ENCODE data around the gene PSD4.

Gene PSD4

GRCh38 chr2:113223813-113224212 is 50.0 kb downstream of the PSD4 start:
- no peak for DNase-seq (ENCODE audit: low read depth in 2 of 2)

- DNase-seq (ENCODE audit: low read depth in 2 of 2): no peak
Observed at GRCh38 chr2:113224647-113225236, 51.0 kb downstream of the PSD4 start.

GRCh38 chr2:113225263-113226259 is 51.8 kb downstream of the PSD4 start:
- no peak for DNase-seq (ENCODE audit: low read depth in 2 of 2)

- DNase-seq (ENCODE audit: low read depth in 2 of 2): no peak
Observed at GRCh38 chr2:113226462-113226861, 52.7 kb downstream of the PSD4 start.

GRCh38 chr2:113227290-113227689 is 53.5 kb downstream of the PSD4 start:
- DNase-seq (ENCODE audit: low read depth in 2 of 2): no peak

- no peak for DNase-seq (ENCODE audit: low read depth in 2 of 2)
Observed at GRCh38 chr2:113227698-113228097, 53.9 kb downstream of the PSD4 start.

GRCh38 chr2:113228351-113228750 is 54.6 kb downstream of the PSD4 start:
- DNase-seq (ENCODE audit: low read depth in 2 of 2): no peak

GRCh38 chr2:113228991-113229716 is 55.4 kb downstream of the PSD4 start:
- DNase-seq (ENCODE audit: low read depth in 2 of 2): no peak

GRCh38 chr2:113229795-113230194 is 56.0 kb downstream of the PSD4 start:
- DNase-seq (ENCODE audit: low read depth in 2 of 2): no peak

GRCh38 chr2:113230531-113230930 is 56.8 kb downstream of the PSD4 start:
- no peak for DNase-seq (ENCODE audit: low read depth in 2 of 2)

GRCh38 chr2:113231064-113231463 is 57.3 kb downstream of the PSD4 start:
- no peak for DNase-seq (ENCODE audit: low read depth in 2 of 2)

GRCh38 chr2:113232123-113232522 is 58.4 kb downstream of the PSD4 start:
- DNase-seq (ENCODE audit: low read depth in 2 of 2): no peak

- DNase-seq (ENCODE audit: low read depth in 2 of 2): no peak
Observed at GRCh38 chr2:113232740-113233139, 59.0 kb downstream of the PSD4 start.

GRCh38 chr2:113233593-113234550 is 60.1 kb downstream of the PSD4 start:
- no peak for DNase-seq (ENCODE audit: low read depth in 2 of 2)

GRCh38 chr2:113234721-113235346 is 61.1 kb downstream of the PSD4 start:
- DNase-seq (ENCODE audit: low read depth in 2 of 2): no peak

GRCh38 chr2:113235347-113236226 is 61.8 kb downstream of the PSD4 start:
- DNase-seq (ENCODE audit: low read depth in 2 of 2): peak; percentile 53 to 59

GRCh38 chr2:113236367-113237159 is 62.8 kb downstream of the PSD4 start:
- no peak for DNase-seq (ENCODE audit: low read depth in 2 of 2)

GRCh38 chr2:113237604-113238160 is 63.9 kb downstream of the PSD4 start:
- no peak for DNase-seq (ENCODE audit: low read depth in 2 of 2)
